HT-29 (cell line): ENCODE data around the gene TYW3. TPM values are rescaled to one million over a fixed set of nuclear protein-coding genes. Genes with fewer than 3 reads are reported as not detected.
A peak's percentile ranks its signal among the peaks of the same experiment; 100 is the strongest.

Experiments
- DNase-seq: peaks from one replicate; pipeline ENCODE4 v3.0.0-alpha.2; 2015; ENCODE audit warnings: low spot score
- total RNA-seq: library from RNA; depleted of rRNA; stranded (reverse); fragments of >200 nt; shearing (Covaris generic); gene quantifications from 2 replicates; pipeline ENCODE4 v1.2.3, GENCODE V29; 2014; rRNA removed

TYW3 gene
- total RNA-seq, result 7.7 and 10.8 TPM in 2 replicates

GRCh38 chr1:74732960-74733603 is at the start of gene TYW3, which contains the start of gene CRYZ:
TSS of gene TYW3 (plus strand) at chr1:74733152. CDS start at chr1:74733245, 93 bp downstream.
TSS of gene CRYZ (minus strand) at chr1:74733050. CDS start at chr1:74724821, 8,229 bp downstream.
- peak; percentile 86 for DNase-seq

GRCh38 chr1:74683656-74684055 is 49.3 kb upstream of the TYW3 start:
- DNase-seq, result no peak

- DNase-seq, result no peak
These were observed 48.7 kb upstream of the TYW3 start for GRCh38 chr1:74684301-74684700.

- DNase-seq, result no peak
These were observed 46.0 kb upstream of the TYW3 start for GRCh38 chr1:74686928-74687327.

GRCh38 chr1:74689621-74690363 is 43.2 kb upstream of the TYW3 start:
- DNase-seq, result peak; percentile 80

- DNase-seq, result no peak
These were observed 42.6 kb upstream of the TYW3 start for GRCh38 chr1:74690364-74690696.

- no peak for DNase-seq
These were observed 42.0 kb upstream of the TYW3 start for GRCh38 chr1:74690909-74691308.

GRCh38 chr1:74693473-74693872 is 39.5 kb upstream of the TYW3 start:
- DNase-seq, result no peak

- no peak for DNase-seq
These were observed 35.1 kb upstream of the TYW3 start for GRCh38 chr1:74697832-74698231.

- no peak for DNase-seq
These were observed 33.6 kb upstream of the TYW3 start for GRCh38 chr1:74699331-74699730.

GRCh38 chr1:74703386-74704182 is 29.4 kb upstream of the TYW3 start:
- no peak for DNase-seq

GRCh38 chr1:74712881-74713280 is 20.1 kb upstream of the TYW3 start:
- DNase-seq, result no peak

- DNase-seq, result no peak
These were observed 19.1 kb upstream of the TYW3 start for GRCh38 chr1:74713849-74714248.

- no peak for DNase-seq
These were observed 18.3 kb upstream of the TYW3 start for GRCh38 chr1:74714429-74715235.

- no peak for DNase-seq
These were observed 17.8 kb upstream of the TYW3 start for GRCh38 chr1:74715236-74715502.

- no peak for DNase-seq
These were observed 17.1 kb upstream of the TYW3 start for GRCh38 chr1:74715806-74716205.

- DNase-seq, result no peak
These were observed 16.1 kb upstream of the TYW3 start for GRCh38 chr1:74716822-74717221.

- no peak for DNase-seq
These were observed 15.3 kb upstream of the TYW3 start for GRCh38 chr1:74717626-74718025.

GRCh38 chr1:74726063-74726462 is 6.9 kb upstream of the TYW3 start:
- no peak for DNase-seq

GRCh38 chr1:74728736-74729135 is 4.2 kb upstream of the TYW3 start:
- DNase-seq, result no peak

- peak; percentile 23 for DNase-seq
These were observed 3.0 kb upstream of the TYW3 start for GRCh38 chr1:74729741-74730478.
